ENCODE measurements around the gene GATA5. TPM values are rescaled to one million over a fixed set of nuclear protein-coding genes. Genes with fewer than 3 reads are reported as not detected.

The GATA5 gene
- total and polyA plus RNA-seq, 9 donors: 0.08 to 5.5 (median 0.92) TPM; not detected in 2

- Histone ChIP-seq H3K27ac (no peak overlapping the region), H3K27me3 (no peaks in the 10 kb centered on the region), H3K4me3 (no peak overlapping the region), H3K4me1 (ENCODE audit: insufficient read depth) (no peaks in the 10 kb centered on the region), H3K36me3 (no peaks in the 10 kb centered on the region), H3K9me3 (no peaks in the 10 kb centered on the region)
- TF ChIP-seq POLR2A (IDR thresholded peaks at IDR 0.05): no peak
- no peak for TF ChIP-seq EP300 (IDR thresholded peaks at IDR 0.05)
- no peak for TF ChIP-seq CTCF (IDR thresholded peaks at IDR 0.05)
- no peak for DNase-seq
- 47 to 57% (median 49%) methylated on average over 23 of the region's 23 CpGs for WGBS, 3 donors
- intact Hi-C loops (cut with DNase I): loop anchor here in 1 of 4 donors (10.0 kb wide), 1 partner anchor 170 kb away; no protein-coding TSS in a partner anchor
These were observed 51.3 kb downstream of the GATA5 start for GRCh38 chr20:62424249-62425107.

GRCh38 chr20:62423326-62423706 lies 52.5 kb downstream of the GATA5 start:
- Histone ChIP-seq H3K27ac (no peak overlapping the region), H3K9me3 (no peaks in the 10 kb centered on the region), H3K27me3 (no peaks in the 10 kb centered on the region), H3K36me3 (no peaks in the 10 kb centered on the region), H3K4me1 (ENCODE audit: insufficient read depth) (no peaks in the 10 kb centered on the region), H3K4me3 (no peak overlapping the region)
- no peak for DNase-seq
- TF ChIP-seq CTCF (IDR thresholded peaks at IDR 0.05) (no peak), POLR2A (IDR thresholded peaks at IDR 0.05) (no peak), EP300 (IDR thresholded peaks at IDR 0.05) (no peak)
- 16 to 29% (median 25%) methylated on average over 9 to 10 of the region's 10 CpGs for WGBS, 3 donors
- intact Hi-C loops (cut with DNase I): loop anchor here in 1 of 4 donors (10.0 kb wide), 1 partner anchor 171 kb away; no protein-coding TSS in a partner anchor

- intact Hi-C loops (cut with DNase I): loop anchor here in 1 of 4 donors (10.0 kb wide), 1 partner anchor 172 kb away; no protein-coding TSS in a partner anchor
- Histone ChIP-seq H3K9me3 (no peaks in the 10 kb centered on the region), H3K4me1 (ENCODE audit: insufficient read depth) (no peaks in the 10 kb centered on the region), H3K27me3 (no peaks in the 10 kb centered on the region), H3K27ac (no peak overlapping the region), H3K4me3 (no peak overlapping the region), H3K36me3 (no peaks in the 10 kb centered on the region)
- no peak for DNase-seq
- WGBS, 3 donors: 79 to 86% (median 81%) methylated on average over 20 of the region's 20 CpGs
- TF ChIP-seq CTCF (IDR thresholded peaks at IDR 0.05): no peak
- no peak for TF ChIP-seq EP300 (IDR thresholded peaks at IDR 0.05)
- no peak for TF ChIP-seq POLR2A (IDR thresholded peaks at IDR 0.05)
These were observed 53.0 kb downstream of the GATA5 start for GRCh38 chr20:62422636-62423325.

GRCh38 chr20:62421716-62421990 lies 54.1 kb downstream of the GATA5 start:
- no peak for TF ChIP-seq POLR2A (IDR thresholded peaks at IDR 0.05)
- no peak for TF ChIP-seq EP300 (IDR thresholded peaks at IDR 0.05)
- TF ChIP-seq CTCF (IDR thresholded peaks at IDR 0.05): no peak
- H3K4me3 ChIP-seq: no peak overlapping the region
- intact Hi-C loops (cut with DNase I): loop anchor here in 1 of 4 donors (10.0 kb wide), 1 partner anchor 173 kb away; no protein-coding TSS in a partner anchor
- no peaks in the 10 kb centered on the region for H3K9me3 ChIP-seq
- no peaks in the 10 kb centered on the region for H3K27me3 ChIP-seq
- H3K27ac ChIP-seq: no peak overlapping the region
- no peaks in the 10 kb centered on the region for H3K36me3 ChIP-seq
- 83 to 94% (median 88%) methylated on average over 6 of the region's 6 CpGs for WGBS, 3 donors
- no peaks in the 10 kb centered on the region for H3K4me1 ChIP-seq (ENCODE audit: insufficient read depth)
- no peak for DNase-seq

Measured in ovary (tissue), 9 donors.